ENCODE results near the gene MMP17. TPM values are rescaled to one million over a fixed set of nuclear protein-coding genes. Genes with fewer than 3 reads are reported as not detected.
A peak's percentile ranks its signal among the peaks of the same experiment; 100 is the strongest.
"Not testable (repeated sequence)": the region's sequence is repeated elsewhere in the genome, so short reads cannot be mapped to it uniquely, and the experiment has no call there.

MMP17 gene
- total and polyA plus RNA-seq, 8 donors, result 2.0 to 5.2 (median 3.3) TPM

- no peak for TF ChIP-seq CTCF (IDR thresholded peaks at IDR 0.05)
- no peak for ATAC-seq
- intact Hi-C loops (cut with DNase I), result no loop called here
Measured at GRCh38 chr12:131806674-131807073, 21.5 kb upstream of the MMP17 start.

GRCh38 chr12:131808744-131809371 is 19.3 kb upstream of the MMP17 start:
- peak in 1 of 4 donors; percentile 92 for DNase-seq
- peak overlapping the region in 1 of 2 donors; percentile 41 for H3K4me3 ChIP-seq
- intact Hi-C loops (cut with DNase I), result no loop called here
- no peak for TF ChIP-seq CTCF (IDR thresholded peaks at IDR 0.05)
- peak; percentile 52 for ATAC-seq
- no peaks in the 10 kb centered on the region for H3K27me3 ChIP-seq
- H3K27ac ChIP-seq, result peak overlapping the region in 1 of 2 donors; percentile 86
- no peaks in the 10 kb centered on the region for H3K36me3 ChIP-seq
- peaks cover 0 to 5% of the 10 kb centered on the region in 2 donors for H3K9me3 ChIP-seq
- peaks cover 2 to 5% of the 10 kb centered on the region in 2 donors for H3K4me1 ChIP-seq

More at GRCh38 chr12:131806674-131807073, 21.5 kb upstream of the MMP17 start:
- H3K9me3 ChIP-seq, result no peaks in the 10 kb centered on the region
- H3K27ac ChIP-seq, result no peak overlapping the region
- no peaks in the 10 kb centered on the region for H3K27me3 ChIP-seq
- H3K4me1 ChIP-seq, result peaks cover 3 to 8% of the 10 kb centered on the region in 2 donors
- no peak for DNase-seq
- H3K36me3 ChIP-seq, result peaks cover 0 to 14% of the 10 kb centered on the region in 2 donors
- no peak overlapping the region for H3K4me3 ChIP-seq

GRCh38 chr12:131809476-131810254 is 18.5 kb upstream of the MMP17 start:
- H3K36me3 ChIP-seq; H3K27ac ChIP-seq; intact Hi-C loops (cut with DNase I); DNase-seq; H3K27me3 ChIP-seq; ATAC-seq; H3K4me1 ChIP-seq; H3K9me3 ChIP-seq: not testable (repeated sequence)
- H3K4me3 ChIP-seq, result peak overlapping the region in 1 of 2 donors; percentile 41

GRCh38 chr12:131810726-131811125 is 17.5 kb upstream of the MMP17 start:
- TF ChIP-seq CTCF (IDR thresholded peaks at IDR 0.05), result no peak
- ATAC-seq (no peak), DNase-seq (peak in 1 of 4 donors; percentile 64)
- Histone ChIP-seq H3K4me1 (no peaks in the 10 kb centered on the region), H3K4me3 (no peak overlapping the region), H3K9me3 (peaks cover 0 to 5% of the 10 kb centered on the region in 2 donors), H3K27me3 (no peaks in the 10 kb centered on the region), H3K27ac (no peak overlapping the region), H3K36me3 (no peaks in the 10 kb centered on the region)
- intact Hi-C loops (cut with DNase I), result no loop called here

- no peaks in the 10 kb centered on the region for H3K36me3 ChIP-seq
- no peaks in the 10 kb centered on the region for H3K27me3 ChIP-seq
- no peak overlapping the region for H3K4me3 ChIP-seq
- DNase-seq (no peak), ATAC-seq (no peak)
- H3K9me3 ChIP-seq, result peaks cover 0 to 5% of the 10 kb centered on the region in 2 donors
- no peak overlapping the region for H3K27ac ChIP-seq
- intact Hi-C loops (cut with DNase I), result no loop called here
- H3K4me1 ChIP-seq, result peaks cover 0 to 8% of the 10 kb centered on the region in 2 donors
- TF ChIP-seq CTCF (IDR thresholded peaks at IDR 0.05), result no peak
Measured at GRCh38 chr12:131815131-131815530, 13.1 kb upstream of the MMP17 start.

Data from left lung (tissue), 10 donors.